Ovary (tissue), 9 donors: ENCODE measurements around the gene THAP2. TPM values are rescaled to one million over a fixed set of nuclear protein-coding genes. Genes with fewer than 3 reads are reported as not detected.

ENCODE experiments used
- DNase-seq, 5 donors: peaks; one replicate each; pipeline ENCODE4 v3.0.0-alpha.2; 2019 to 2020
- H3K27ac ChIP-seq, 2 donors: fragments of 200-600 bp; one replicate each; pipeline versions ENCODE4 v1.5.1 to v1.8.0; 2019 to 2022
- H3K27me3 ChIP-seq: fragments of 200-600 bp; one replicate; pipeline ENCODE4 v1.8.0; 2022
- H3K36me3 ChIP-seq: fragments of 200-600 bp; sonication (generic); one replicate; pipeline ENCODE4 v1.5.1; 2019
- H3K4me1 ChIP-seq: one replicate; pipeline ENCODE4 v1.8.1; 2013; ENCODE audit warnings: mild to moderate bottlenecking, moderate library complexity; ENCODE audit not compliant: insufficient read depth
- H3K4me3 ChIP-seq: fragments of 200-600 bp; sonication (generic); one replicate; pipeline ENCODE4 v1.5.1; 2017
- H3K9me3 ChIP-seq, 2 donors: fragments of 200-600 bp in 1 of 2; sonication (generic) in 1 of 2; one replicate each; pipeline versions ENCODE4 v1.5.1 to v1.8.1; 2013 to 2019; ENCODE audit warnings: mild to moderate bottlenecking in 1 of 2, moderate library complexity in 1 of 2
- EP300 ChIP-seq: sonication (generic); formaldehyde crosslinking; IDR thresholded peaks from one replicate; pipeline ENCODE4 v1.6.1; 2017; ENCODE audit warnings: antibody characterized with exemption
- POLR2A ChIP-seq: fragments of 450-650 bp; IDR thresholded peaks from one replicate; pipeline ENCODE4 v1.6.1; 2017; ENCODE audit warnings: antibody characterized with exemption, mild to moderate bottlenecking, moderate library complexity
- WGBS, 3 donors: extraction: QIAGEN DNeasy Blood & Tissue Kit in 1 of 3; methylation state at CpG; one replicate each; pipeline versions ENCODE4 v1.1.5 to v1.1.7; 2013 to 2017; 5-methylcytosine and 5-hydroxymethylcytosine counted together
- intact Hi-C, 4 donors: fragments of 100-400 bp; cut with DNase I; formaldehyde crosslinking; loops; one replicate each; pipeline versions ENCODE4 v1.11.0 to v1.15.1; 2022 to 2023
- polyA plus RNA-seq, 2 donors: library from polyadenylated mRNA; stranded (reverse); fragments of 200-250 nt in 1 of 2; fragments of 350-450 nt in 1 of 2; fragmentation: Illumina TruSeq in 1 of 2; extraction: RNeasy Lipid Tissue Mini Kit (QIAGEN cat#74804) in 1 of 2; gene quantifications; one replicate each; pipeline ENCODE4 v1.2.3, GENCODE V29; 2013 to 2014
- small RNA-seq: library from RNA; depleted of rRNA; stranded (forward); fragments of <200 nt; gene quantifications from one replicate; pipeline ENCODE3, GENCODE V24; 2016
- total RNA-seq, 7 donors: library from RNA; depleted of rRNA in 2 of 7; stranded (reverse); fragments of >200 nt in 2 of 7; fragmentation: NEBNext Ultra II Directional in 3 of 7; extraction: Animal tissue kit (Norgen Biotek cat#: 25700) in 3 of 7; gene quantifications; one replicate each; pipeline versions ENCODE4 v1.1.0 to v1.2.4, GENCODE V29; 2016 to 2023
- TF ChIP-seq, protein P1 (sequence below), 3 donors: fragments of 450-650 bp in 2 of 3; fragments of 200-600 bp in 1 of 3; IDR thresholded peaks; one replicate each; pipeline versions ENCODE4 v1.5.1 to v1.8.0; 2016 to 2022; ENCODE audit warnings: antibody characterized with exemption in 3 of 3, mild to moderate bottlenecking in 1 of 3
- donor health status: DM: no; HTN: no; CAD: no; lungs with moderate emphysema.
- donor health status: DM: no; HTN: no; CAD: no.
- donor health status: Bipolar disorder and iron deficiency.
- donor health status: DM: yes; HTN: yes; CAD: no.
- donor health status: DM: no; HTN: no; CAD: no.
- donor health status: DM: yes; HTN: yes; CAD: no.

THAP2 gene
- total and polyA plus RNA-seq, 9 donors, result 3.6 to 7.5 (median 5.8) TPM

DNA sequence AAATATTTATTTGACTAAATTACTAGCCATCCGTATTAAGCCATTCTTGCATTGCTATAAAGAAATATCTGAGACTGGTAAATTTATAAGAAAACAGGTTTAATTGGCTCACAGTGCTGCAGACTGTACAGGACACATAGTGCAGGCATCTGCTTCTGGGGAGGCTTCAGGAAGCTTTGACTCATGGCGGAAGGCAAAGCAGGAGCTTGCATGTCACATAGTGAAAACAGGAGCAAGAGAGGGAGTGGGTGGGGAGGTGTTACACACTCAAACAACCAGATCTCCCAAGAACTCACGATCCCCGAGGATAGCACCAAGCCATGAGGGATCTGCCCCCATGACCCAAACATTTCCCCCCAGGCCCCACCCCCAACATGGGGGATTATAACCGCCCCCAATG is 63.9 kb downstream of the THAP2 start:
- TF ChIP-seq EP300, result no peak
- TF ChIP-seq, protein P1, sequence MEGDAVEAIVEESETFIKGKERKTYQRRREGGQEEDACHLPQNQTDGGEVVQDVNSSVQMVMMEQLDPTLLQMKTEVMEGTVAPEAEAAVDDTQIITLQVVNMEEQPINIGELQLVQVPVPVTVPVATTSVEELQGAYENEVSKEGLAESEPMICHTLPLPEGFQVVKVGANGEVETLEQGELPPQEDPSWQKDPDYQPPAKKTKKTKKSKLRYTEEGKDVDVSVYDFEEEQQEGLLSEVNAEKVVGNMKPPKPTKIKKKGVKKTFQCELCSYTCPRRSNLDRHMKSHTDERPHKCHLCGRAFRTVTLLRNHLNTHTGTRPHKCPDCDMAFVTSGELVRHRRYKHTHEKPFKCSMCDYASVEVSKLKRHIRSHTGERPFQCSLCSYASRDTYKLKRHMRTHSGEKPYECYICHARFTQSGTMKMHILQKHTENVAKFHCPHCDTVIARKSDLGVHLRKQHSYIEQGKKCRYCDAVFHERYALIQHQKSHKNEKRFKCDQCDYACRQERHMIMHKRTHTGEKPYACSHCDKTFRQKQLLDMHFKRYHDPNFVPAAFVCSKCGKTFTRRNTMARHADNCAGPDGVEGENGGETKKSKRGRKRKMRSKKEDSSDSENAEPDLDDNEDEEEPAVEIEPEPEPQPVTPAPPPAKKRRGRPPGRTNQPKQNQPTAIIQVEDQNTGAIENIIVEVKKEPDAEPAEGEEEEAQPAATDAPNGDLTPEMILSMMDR (IDR thresholded peaks at IDR 0.05), result no peak
- TF ChIP-seq POLR2A, result no peak
- WGBS, 3 donors, result 72 to 84% (median 81%) methylated on average over 5 of the region's 5 CpGs
- DNase-seq, result no peak
- intact Hi-C loops, result no loop called here
- Histone ChIP-seq H3K9me3 (no peaks in the 10 kb centered on the region), H3K27me3 (no peaks in the 10 kb centered on the region), H3K27ac (no peak overlapping the region), H3K36me3 (no peaks in the 10 kb centered on the region), H3K4me3 (no peak overlapping the region), H3K4me1 (no peaks in the 10 kb centered on the region)

Small RNA genes lying within 50 kb of the gene (small RNA-seq; reads per million reads assigned to genes)
- not detected for gene RF00560

Other genes with a start within 250 kb of the THAP2 start
- gene LGR5, start 224.5 kb upstream of the THAP2 start, total RNA-seq, result 1 to 10 TPM in 4 of 7 donors, under 1 TPM in 3; 0.63 to 3.5 (median 1.6) TPM
- gene LGR5, start 224.5 kb upstream of the THAP2 start, polyA plus RNA-seq, result under 1 TPM; 0.31 to 0.83 TPM
- gene ZFC3H1, start 453 bp upstream of the THAP2 start, total RNA-seq, result 10 to 100 TPM; 30.1 to 51.0 (median 42.5) TPM
- 10 to 100 TPM; 17.5 to 28.9 TPM for gene ZFC3H1, start 453 bp upstream of the THAP2 start, polyA plus RNA-seq
- 10 to 100 TPM in 5 of 7 donors, 1 to 10 TPM in 2; 3.9 to 16.1 (median 11.2) TPM for gene TMEM19, start 21.8 kb downstream of the THAP2 start, total RNA-seq
- 10 to 100 TPM in 1 of 2 donors, 1 to 10 TPM in 1; 5.0 to 11.5 TPM for gene TMEM19, start 21.8 kb downstream of the THAP2 start, polyA plus RNA-seq
- 10 to 100 TPM in 5 of 7 donors, 1 to 10 TPM in 2; 8.8 to 77.0 (median 66.2) TPM for gene RAB21, start 90.6 kb downstream of the THAP2 start, total RNA-seq
- 10 to 100 TPM; 20.4 to 64.3 TPM for gene RAB21, start 90.6 kb downstream of the THAP2 start, polyA plus RNA-seq
- 10 to 100 TPM; 37.8 to 49.3 (median 41.2) TPM for gene TBC1D15, start 175.5 kb downstream of the THAP2 start, total RNA-seq
- 10 to 100 TPM; 30.4 to 34.5 TPM for gene TBC1D15, start 175.5 kb downstream of the THAP2 start, polyA plus RNA-seq